ENCODE data around the gene RPL23.
"Not testable (repeated sequence)": the region's sequence is repeated elsewhere in the genome, so short reads cannot be mapped to it uniquely, and the experiment has no call there.

The RPL23 gene

GRCh38 chr17:38861399-38861843 is 7.9 kb upstream of the RPL23 start:
- Histone ChIP-seq H3K27ac (ENCODE audit: low read depth, low read length) (no peak overlapping the region), H3K27me3 (ENCODE audit: insufficient read depth, low read length) (no peaks in the 10 kb centered on the region), H3K36me3 (ENCODE audit: insufficient read depth, low read length) (no peaks in the 10 kb centered on the region), H3K4me3 (ENCODE audit: low read length) (no peak overlapping the region), H3K9me3 (ENCODE audit: insufficient read depth, low read depth, low read length) (no peaks in the 10 kb centered on the region), H3K4me1 (ENCODE audit: insufficient read depth, low read length) (no peaks in the 10 kb centered on the region), H3K9ac (ENCODE audit: low read depth, low read length) (no peak overlapping the region)
- 72% methylated on average over 7 of the region's 8 CpGs for WGBS

- Histone ChIP-seq H3K4me3 (ENCODE audit: low read length) (no peak overlapping the region), H3K9me3 (ENCODE audit: insufficient read depth, low read depth, low read length) (no peaks in the 10 kb centered on the region)
Observed at GRCh38 chr17:38857271-38857670, 3.8 kb upstream of the RPL23 start.

GRCh38 chr17:38855101-38855714 is 1.7 kb upstream of the RPL23 start:
- not testable (repeated sequence) for H3K9me3 ChIP-seq (ENCODE audit: insufficient read depth, low read depth, low read length); H3K27me3 ChIP-seq (ENCODE audit: insufficient read depth, low read length); H3K4me3 ChIP-seq (ENCODE audit: low read length); H3K9ac ChIP-seq (ENCODE audit: low read depth, low read length); H3K27ac ChIP-seq (ENCODE audit: low read depth, low read length)
- Histone ChIP-seq H3K4me1 (ENCODE audit: insufficient read depth, low read length) (peaks cover 12% of the 10 kb centered on the region; the same call in 1 of the 2 replicates), H3K36me3 (ENCODE audit: insufficient read depth, low read length) (peaks cover 30% of the 10 kb centered on the region)
- 94% methylated on average over 28 of the region's 28 CpGs for WGBS

More at GRCh38 chr17:38857271-38857670, 3.8 kb upstream of the RPL23 start:
- WGBS: 81% methylated on average over 5 of the region's 5 CpGs
- no peak overlapping the region for H3K27ac ChIP-seq (ENCODE audit: low read depth, low read length)
- H3K9ac ChIP-seq (ENCODE audit: low read depth, low read length): no peak overlapping the region
- peaks cover 10% of the 10 kb centered on the region for H3K36me3 ChIP-seq (ENCODE audit: insufficient read depth, low read length)
- H3K4me1 ChIP-seq (ENCODE audit: insufficient read depth, low read length): no peaks in the 10 kb centered on the region
- H3K27me3 ChIP-seq (ENCODE audit: insufficient read depth, low read length): no peaks in the 10 kb centered on the region

GRCh38 chr17:38852771-38853291 is 690 bp downstream of the RPL23 start:
- H3K9ac ChIP-seq (ENCODE audit: low read depth, low read length): peak overlapping the region; percentile 99
- 2% methylated on average over 19 of the region's 19 CpGs for WGBS
- H3K4me1 ChIP-seq (ENCODE audit: insufficient read depth, low read length): peaks cover 12% of the 10 kb centered on the region; the same call in 1 of the 2 replicates
- H3K27ac ChIP-seq (ENCODE audit: low read depth, low read length): peak overlapping the region; percentile 88
- peak overlapping the region; percentile 95 for H3K4me3 ChIP-seq (ENCODE audit: low read length)
- H3K9me3 ChIP-seq (ENCODE audit: insufficient read depth, low read depth, low read length): no peaks in the 10 kb centered on the region
- no peaks in the 10 kb centered on the region for H3K27me3 ChIP-seq (ENCODE audit: insufficient read depth, low read length)
- H3K36me3 ChIP-seq (ENCODE audit: insufficient read depth, low read length): peaks cover 54% of the 10 kb centered on the region

- H3K9me3 ChIP-seq (ENCODE audit: insufficient read depth, low read depth, low read length): no peaks in the 10 kb centered on the region
- no peaks in the 10 kb centered on the region for H3K27me3 ChIP-seq (ENCODE audit: insufficient read depth, low read length)
- peak overlapping the region; percentile 95 for H3K4me3 ChIP-seq (ENCODE audit: low read length)
- H3K27ac ChIP-seq (ENCODE audit: low read depth, low read length): no peak overlapping the region
- H3K36me3 ChIP-seq (ENCODE audit: insufficient read depth, low read length): peaks cover 67% of the 10 kb centered on the region
- WGBS: 88% methylated on average over 2 of the region's 2 CpGs
- H3K4me1 ChIP-seq (ENCODE audit: insufficient read depth, low read length): peaks cover 12% of the 10 kb centered on the region; the same call in 1 of the 2 replicates
- peak overlapping the region; percentile 99 for H3K9ac ChIP-seq (ENCODE audit: low read depth, low read length)
Observed at GRCh38 chr17:38851434-38851833, 2.1 kb downstream of the RPL23 start.

GRCh38 chr17:38850374-38850773 is 3.1 kb downstream of the RPL23 start:
- Histone ChIP-seq H3K9me3 (ENCODE audit: insufficient read depth, low read depth, low read length) (no peaks in the 10 kb centered on the region), H3K27ac (ENCODE audit: low read depth, low read length) (no peak overlapping the region), H3K27me3 (ENCODE audit: insufficient read depth, low read length) (no peaks in the 10 kb centered on the region), H3K4me1 (ENCODE audit: insufficient read depth, low read length) (peaks cover 12% of the 10 kb centered on the region; the same call in 1 of the 2 replicates), H3K36me3 (ENCODE audit: insufficient read depth, low read length) (peaks cover 67% of the 10 kb centered on the region), H3K9ac (ENCODE audit: low read depth, low read length) (no peak overlapping the region), H3K4me3 (ENCODE audit: low read length) (peak overlapping the region; percentile 95)
- WGBS: 98% methylated on average over 7 of the region's 7 CpGs

- Histone ChIP-seq H3K4me1 (ENCODE audit: insufficient read depth, low read length) (peaks cover 12% of the 10 kb centered on the region; the same call in 1 of the 2 replicates), H3K9me3 (ENCODE audit: insufficient read depth, low read depth, low read length) (no peaks in the 10 kb centered on the region), H3K27ac (ENCODE audit: low read depth, low read length) (no peak overlapping the region), H3K27me3 (ENCODE audit: insufficient read depth, low read length) (no peaks in the 10 kb centered on the region), H3K4me3 (ENCODE audit: low read length) (no peak overlapping the region), H3K36me3 (ENCODE audit: insufficient read depth, low read length) (peaks cover 67% of the 10 kb centered on the region), H3K9ac (ENCODE audit: low read depth, low read length) (no peak overlapping the region)
- 96% methylated on average over 16 of the region's 16 CpGs for WGBS
Observed at GRCh38 chr17:38848939-38849605, 4.4 kb downstream of the RPL23 start.

GRCh38 chr17:38848557-38848891 is 5.0 kb downstream of the RPL23 start:
- Histone ChIP-seq H3K36me3 (ENCODE audit: insufficient read depth, low read length) (peaks cover 67% of the 10 kb centered on the region), H3K27ac (ENCODE audit: low read depth, low read length) (no peak overlapping the region), H3K9me3 (ENCODE audit: insufficient read depth, low read depth, low read length) (no peaks in the 10 kb centered on the region), H3K27me3 (ENCODE audit: insufficient read depth, low read length) (no peaks in the 10 kb centered on the region), H3K9ac (ENCODE audit: low read depth, low read length) (no peak overlapping the region), H3K4me1 (ENCODE audit: insufficient read depth, low read length) (peaks cover 12% of the 10 kb centered on the region; the same call in 1 of the 2 replicates), H3K4me3 (ENCODE audit: low read length) (no peak overlapping the region)
- WGBS: 100% methylated on average over 1 of the region's 1 CpG

- H3K4me3 ChIP-seq (ENCODE audit: low read length): no peak overlapping the region
- H3K9ac ChIP-seq (ENCODE audit: low read depth, low read length): no peak overlapping the region
- no peaks in the 10 kb centered on the region for H3K27me3 ChIP-seq (ENCODE audit: insufficient read depth, low read length)
- WGBS: 92% methylated on average over 12 of the region's 13 CpGs
- H3K36me3 ChIP-seq (ENCODE audit: insufficient read depth, low read length): peaks cover 28% of the 10 kb centered on the region
- H3K4me1 ChIP-seq (ENCODE audit: insufficient read depth, low read length): no peaks in the 10 kb centered on the region
- H3K9me3 ChIP-seq (ENCODE audit: insufficient read depth, low read depth, low read length): no peaks in the 10 kb centered on the region
- no peak overlapping the region for H3K27ac ChIP-seq (ENCODE audit: low read depth, low read length)
Observed at GRCh38 chr17:38844261-38844757, 9.2 kb downstream of the RPL23 start.

GRCh38 chr17:38825762-38826247 is 27.7 kb downstream of the RPL23 start:
- WGBS: 94% methylated on average over 17 of the region's 17 CpGs
- H3K27ac ChIP-seq (ENCODE audit: low read depth, low read length): peak overlapping the region; percentile 99
- H3K9ac ChIP-seq (ENCODE audit: low read depth, low read length): peak overlapping the region; percentile 99
- H3K4me3 ChIP-seq (ENCODE audit: low read length): peak overlapping the region; percentile 69
- no peaks in the 10 kb centered on the region for H3K27me3 ChIP-seq (ENCODE audit: insufficient read depth, low read length)
- peaks cover 4% of the 10 kb centered on the region; the same call in 1 of the 2 replicates for H3K4me1 ChIP-seq (ENCODE audit: insufficient read depth, low read length)
- H3K36me3 ChIP-seq (ENCODE audit: insufficient read depth, low read length): peaks cover 8% of the 10 kb centered on the region
- H3K9me3 ChIP-seq (ENCODE audit: insufficient read depth, low read depth, low read length): no peaks in the 10 kb centered on the region
